ENCODE data around the gene DNAH6.

Gene DNAH6

GRCh38 chr2:84687498-84688149, 171.3 kb downstream of the DNAH6 start:
- in situ Hi-C loops (cut with HindIII; ENCODE audit: low sequenced_read_pairs), result no loop called here

- in situ Hi-C loops (cut with HindIII; ENCODE audit: low sequenced_read_pairs), result no loop called here
These were observed 173.9 kb downstream of the DNAH6 start for GRCh38 chr2:84690225-84690624.

GRCh38 chr2:84694088-84694622, 177.9 kb downstream of the DNAH6 start:
- in situ Hi-C loops (cut with HindIII; ENCODE audit: low sequenced_read_pairs), result no loop called here

GRCh38 chr2:84697895-84698294, 181.6 kb downstream of the DNAH6 start:
- in situ Hi-C loops (cut with HindIII; ENCODE audit: low sequenced_read_pairs), result no loop called here

- in situ Hi-C loops (cut with HindIII; ENCODE audit: low sequenced_read_pairs), result no loop called here
These were observed 183.7 kb downstream of the DNAH6 start for GRCh38 chr2:84700006-84700405.

GRCh38 chr2:84701880-84702279, 185.6 kb downstream of the DNAH6 start:
- in situ Hi-C loops (cut with HindIII; ENCODE audit: low sequenced_read_pairs), result no loop called here

- in situ Hi-C loops (cut with HindIII; ENCODE audit: low sequenced_read_pairs), result no loop called here
These were observed 186.6 kb downstream of the DNAH6 start for GRCh38 chr2:84702941-84703340.

GRCh38 chr2:84703831-84704230, 187.5 kb downstream of the DNAH6 start:
- in situ Hi-C loops (cut with HindIII; ENCODE audit: low sequenced_read_pairs), result no loop called here

- in situ Hi-C loops (cut with HindIII; ENCODE audit: low sequenced_read_pairs), result no loop called here
These were observed 188.4 kb downstream of the DNAH6 start for GRCh38 chr2:84704505-84705244.

- in situ Hi-C loops (cut with HindIII; ENCODE audit: low sequenced_read_pairs), result no loop called here
These were observed 189.6 kb downstream of the DNAH6 start for GRCh38 chr2:84705858-84706257.

- in situ Hi-C loops (cut with HindIII; ENCODE audit: low sequenced_read_pairs), result no loop called here
These were observed 192.1 kb downstream of the DNAH6 start for GRCh38 chr2:84708442-84708841.

- in situ Hi-C loops (cut with HindIII; ENCODE audit: low sequenced_read_pairs), result no loop called here
These were observed 195.4 kb downstream of the DNAH6 start for GRCh38 chr2:84711651-84712050.

GRCh38 chr2:84713441-84713840, 197.1 kb downstream of the DNAH6 start:
- in situ Hi-C loops (cut with HindIII; ENCODE audit: low sequenced_read_pairs), result no loop called here

- in situ Hi-C loops (cut with HindIII; ENCODE audit: low sequenced_read_pairs), result no loop called here
These were observed 200.3 kb downstream of the DNAH6 start for GRCh38 chr2:84716564-84716963.

GRCh38 chr2:84717302-84717701, 201.0 kb downstream of the DNAH6 start:
- in situ Hi-C loops (cut with HindIII; ENCODE audit: low sequenced_read_pairs), result no loop called here

GRCh38 chr2:84719434-84719833, 203.1 kb downstream of the DNAH6 start:
- in situ Hi-C loops (cut with HindIII; ENCODE audit: low sequenced_read_pairs), result no loop called here

GRCh38 chr2:84723831-84724230, 207.5 kb downstream of the DNAH6 start:
- in situ Hi-C loops (cut with HindIII; ENCODE audit: low sequenced_read_pairs), result no loop called here

GRCh38 chr2:84725717-84726116, 209.4 kb downstream of the DNAH6 start:
- in situ Hi-C loops (cut with HindIII; ENCODE audit: low sequenced_read_pairs), result no loop called here

GRCh38 chr2:84727315-84727714, 211.0 kb downstream of the DNAH6 start:
- in situ Hi-C loops (cut with HindIII; ENCODE audit: low sequenced_read_pairs), result no loop called here

GRCh38 chr2:84729224-84729623, 212.9 kb downstream of the DNAH6 start:
- in situ Hi-C loops (cut with HindIII; ENCODE audit: low sequenced_read_pairs), result no loop called here

- in situ Hi-C loops (cut with HindIII; ENCODE audit: low sequenced_read_pairs), result no loop called here
These were observed 214.9 kb downstream of the DNAH6 start for GRCh38 chr2:84731185-84731584.
